WTC11 (cell line): ENCODE measurements around the gene RPS15A.
"Not testable (repeated sequence)": the region's sequence is repeated elsewhere in the genome, so short reads cannot be mapped to it uniquely, and the experiment has no call there.

Source experiments
- ATF1 ChIP-seq: sonication (generic); formaldehyde crosslinking; IDR thresholded peaks from 2 replicates; pipeline ENCODE4 v1.8.1; 2023; ENCODE audit warnings: mild to moderate bottlenecking, moderate library complexity, missing genetic modification reagents
- ESRRA ChIP-seq: sonication (generic); formaldehyde crosslinking; IDR thresholded peaks from 2 replicates; pipeline ENCODE4 v1.8.1; 2022; ENCODE audit warnings: mild to moderate bottlenecking, missing genetic modification reagents, borderline replicate concordance
- ETV6 ChIP-seq: sonication (generic); formaldehyde crosslinking; IDR thresholded peaks from 2 replicates; pipeline ENCODE4 v1.8.1; 2022; ENCODE audit warnings: mild to moderate bottlenecking, missing genetic modification reagents
- NFE2L1 ChIP-seq: sonication (generic); formaldehyde crosslinking; IDR thresholded peaks from 2 replicates; pipeline ENCODE4 v1.8.1; 2023; ENCODE audit warnings: missing genetic modification reagents
- NFYB ChIP-seq: sonication (generic); formaldehyde crosslinking; conservative IDR thresholded peaks from 2 replicates; pipeline ENCODE4 v1.8.0; 2022; ENCODE audit warnings: low read depth, missing genetic modification reagents
- ZBTB21 ChIP-seq: sonication (generic); formaldehyde crosslinking; IDR thresholded peaks from 2 replicates; pipeline ENCODE4 v1.8.1; 2023; ENCODE audit warnings: mild to moderate bottlenecking, missing genetic modification reagents, borderline replicate concordance
- TF ChIP-seq, protein P1 (sequence below): fragments of 200-600 bp; IDR thresholded peaks from 2 replicates; pipeline ENCODE4 v1.8.0; 2022; ENCODE audit warnings: antibody characterized with exemption

DNA sequence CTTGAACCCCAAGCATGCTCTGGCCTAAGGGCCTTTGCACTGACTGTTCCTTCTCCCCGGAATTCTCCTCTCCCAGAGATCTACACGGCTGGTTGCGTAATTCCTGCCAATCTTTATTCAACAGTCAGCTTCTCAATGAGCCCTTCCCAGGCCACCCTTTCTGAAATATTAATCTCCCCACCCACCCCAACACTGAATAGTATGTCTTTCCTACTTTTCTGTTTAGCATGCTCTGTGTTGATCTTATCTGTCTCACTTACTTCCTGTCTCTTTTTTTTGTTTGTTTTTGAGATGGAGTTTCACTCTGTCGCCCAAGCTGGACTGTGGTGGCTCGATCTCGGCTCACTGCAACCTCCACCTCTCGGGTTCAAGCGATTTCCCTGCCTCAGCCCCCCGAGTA, 33.5 kb downstream of the RPS15A start:
- TF ChIP-seq, protein P1, sequence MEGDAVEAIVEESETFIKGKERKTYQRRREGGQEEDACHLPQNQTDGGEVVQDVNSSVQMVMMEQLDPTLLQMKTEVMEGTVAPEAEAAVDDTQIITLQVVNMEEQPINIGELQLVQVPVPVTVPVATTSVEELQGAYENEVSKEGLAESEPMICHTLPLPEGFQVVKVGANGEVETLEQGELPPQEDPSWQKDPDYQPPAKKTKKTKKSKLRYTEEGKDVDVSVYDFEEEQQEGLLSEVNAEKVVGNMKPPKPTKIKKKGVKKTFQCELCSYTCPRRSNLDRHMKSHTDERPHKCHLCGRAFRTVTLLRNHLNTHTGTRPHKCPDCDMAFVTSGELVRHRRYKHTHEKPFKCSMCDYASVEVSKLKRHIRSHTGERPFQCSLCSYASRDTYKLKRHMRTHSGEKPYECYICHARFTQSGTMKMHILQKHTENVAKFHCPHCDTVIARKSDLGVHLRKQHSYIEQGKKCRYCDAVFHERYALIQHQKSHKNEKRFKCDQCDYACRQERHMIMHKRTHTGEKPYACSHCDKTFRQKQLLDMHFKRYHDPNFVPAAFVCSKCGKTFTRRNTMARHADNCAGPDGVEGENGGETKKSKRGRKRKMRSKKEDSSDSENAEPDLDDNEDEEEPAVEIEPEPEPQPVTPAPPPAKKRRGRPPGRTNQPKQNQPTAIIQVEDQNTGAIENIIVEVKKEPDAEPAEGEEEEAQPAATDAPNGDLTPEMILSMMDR, result not testable (repeated sequence)
- TF ChIP-seq ESRRA (CRISPR knock-in tag); ZBTB21; ETV6 (CRISPR knock-in tag); ATF1 (CRISPR knock-in tag); NFE2L1 (CRISPR knock-in tag); NFYB (CRISPR knock-in tag): not testable (repeated sequence)
